HEK293 (cell line): Measurements from ENCODE around the gene KCNMA1.

Experiments used
- CTCF ChIA-PET: fragments of 350-600 bp; formaldehyde crosslinking; extraction: SDS; loops from one replicate; lab custom pipeline; 2021; ENCODE audit warnings: antibody characterized with exemption; lab: Yijun Ruan, JAX
- POLR2A ChIA-PET: fragments of 300-600 bp; formaldehyde crosslinking; extraction: SDS; loops from one replicate; lab custom pipeline; 2020; ENCODE audit warnings: antibody characterized with exemption, inconsistent platforms; lab: Yijun Ruan, JAX
- H3K27ac ChIP-seq: fragments of 200-500 bp; sonication (Bioruptor generic); 2 replicates; pipeline ENCODE4 v1.5.1; 2014; ENCODE audit warnings: low read depth, low read length, control low read depth, inconsistent platforms; ENCODE audit errors: extremely low read depth
- H3K36me3 ChIP-seq, 2 experiments: fragments of 200-500 bp in 1 of 2; sonication (Bioruptor generic) in 1 of 2; 1 replicate in 1 of 2; 2 replicates in 1 of 2; pipeline ENCODE4 v1.5.1; 2014 to 2017; ENCODE audit warnings: inconsistent platforms in 2 of 2, low read length in 2 of 2; ENCODE audit not compliant: control insufficient read depth in 2 of 2, insufficient read depth in 1 of 2
- H3K4me1 ChIP-seq: fragments of 200-500 bp; sonication (Bioruptor generic); 2 replicates; pipeline ENCODE4 v1.5.1; 2014; ENCODE audit warnings: mild to moderate bottlenecking, low read length, inconsistent platforms; ENCODE audit not compliant: control insufficient read depth, insufficient read depth
- H3K4me3 ChIP-seq: 2 replicates; pipeline ENCODE4 v1.5.1; 2011; ENCODE audit warnings: low read depth, mild to moderate bottlenecking, control low read depth, low read length, moderate library complexity
- H3K9me3 ChIP-seq: fragments of 200-500 bp; sonication (Bioruptor generic); 2 replicates; pipeline ENCODE4 v1.5.1; 2014; ENCODE audit warnings: low read depth, low read length, inconsistent platforms; ENCODE audit not compliant: control insufficient read depth, insufficient read depth
- KLF9 ChIP-seq: fragments of 450-650 bp; formaldehyde crosslinking; IDR thresholded peaks from 2 replicates; pipeline ENCODE4 v1.5.1; 2016; ENCODE audit warnings: missing biosample characterization, missing genetic modification characterization, low read depth
- OSR2 ChIP-seq: fragments of 450-650 bp; formaldehyde crosslinking; IDR thresholded peaks from 2 replicates; pipeline ENCODE4 v1.5.1; 2016; ENCODE audit warnings: missing biosample characterization, missing genetic modification characterization
- ZBTB20 ChIP-seq: fragments of 450-650 bp; formaldehyde crosslinking; IDR thresholded peaks from 2 replicates; pipeline ENCODE4 v1.5.1; 2016; ENCODE audit warnings: missing biosample characterization, missing genetic modification characterization
- ZNF121 ChIP-seq: fragments of 450-650 bp; formaldehyde crosslinking; IDR thresholded peaks from 2 replicates; pipeline ENCODE4 v1.5.1; 2016; ENCODE audit warnings: missing biosample characterization, missing genetic modification characterization
- ZNF23 ChIP-seq: fragments of 450-650 bp; formaldehyde crosslinking; IDR thresholded peaks from 2 replicates; pipeline ENCODE4 v1.5.1; 2016; ENCODE audit warnings: missing biosample characterization, missing genetic modification characterization, borderline replicate concordance
- ZNF311 ChIP-seq: fragments of 450-650 bp; formaldehyde crosslinking; IDR thresholded peaks from 2 replicates; pipeline ENCODE4 v1.5.1; 2017; ENCODE audit warnings: missing biosample characterization, missing genetic modification characterization, borderline replicate concordance
- ZNF335 ChIP-seq: fragments of 450-650 bp; formaldehyde crosslinking; conservative IDR thresholded peaks from 2 replicates; pipeline ENCODE4 v1.5.1; 2016; ENCODE audit warnings: missing biosample characterization, missing genetic modification characterization
- ZNF366 ChIP-seq: fragments of 450-650 bp; formaldehyde crosslinking; conservative IDR thresholded peaks from 2 replicates; pipeline ENCODE4 v1.5.1; 2016; ENCODE audit warnings: missing biosample characterization, missing genetic modification characterization
- ZNF433 ChIP-seq: fragments of 450-650 bp; formaldehyde crosslinking; IDR thresholded peaks from 2 replicates; pipeline ENCODE4 v1.5.1; 2016; ENCODE audit warnings: missing biosample characterization, missing genetic modification characterization, low read depth
- TF ChIP-seq, protein P1 (sequence below): fragments of 450-650 bp; formaldehyde crosslinking; IDR thresholded peaks from 2 replicates; pipeline ENCODE4 v1.5.1; 2016; ENCODE audit warnings: missing biosample characterization, missing genetic modification characterization
- TF ChIP-seq, protein P2 (sequence below): fragments of 450-650 bp; formaldehyde crosslinking; conservative IDR thresholded peaks from 2 replicates; pipeline ENCODE4 v1.5.1; 2016; ENCODE audit warnings: low read depth, missing biosample characterization, missing genetic modification characterization

KCNMA1 gene

GRCh38 chr10:77082601-77083252, 554.9 kb downstream of the KCNMA1 start (continued):
- TF ChIP-seq, protein P1, sequence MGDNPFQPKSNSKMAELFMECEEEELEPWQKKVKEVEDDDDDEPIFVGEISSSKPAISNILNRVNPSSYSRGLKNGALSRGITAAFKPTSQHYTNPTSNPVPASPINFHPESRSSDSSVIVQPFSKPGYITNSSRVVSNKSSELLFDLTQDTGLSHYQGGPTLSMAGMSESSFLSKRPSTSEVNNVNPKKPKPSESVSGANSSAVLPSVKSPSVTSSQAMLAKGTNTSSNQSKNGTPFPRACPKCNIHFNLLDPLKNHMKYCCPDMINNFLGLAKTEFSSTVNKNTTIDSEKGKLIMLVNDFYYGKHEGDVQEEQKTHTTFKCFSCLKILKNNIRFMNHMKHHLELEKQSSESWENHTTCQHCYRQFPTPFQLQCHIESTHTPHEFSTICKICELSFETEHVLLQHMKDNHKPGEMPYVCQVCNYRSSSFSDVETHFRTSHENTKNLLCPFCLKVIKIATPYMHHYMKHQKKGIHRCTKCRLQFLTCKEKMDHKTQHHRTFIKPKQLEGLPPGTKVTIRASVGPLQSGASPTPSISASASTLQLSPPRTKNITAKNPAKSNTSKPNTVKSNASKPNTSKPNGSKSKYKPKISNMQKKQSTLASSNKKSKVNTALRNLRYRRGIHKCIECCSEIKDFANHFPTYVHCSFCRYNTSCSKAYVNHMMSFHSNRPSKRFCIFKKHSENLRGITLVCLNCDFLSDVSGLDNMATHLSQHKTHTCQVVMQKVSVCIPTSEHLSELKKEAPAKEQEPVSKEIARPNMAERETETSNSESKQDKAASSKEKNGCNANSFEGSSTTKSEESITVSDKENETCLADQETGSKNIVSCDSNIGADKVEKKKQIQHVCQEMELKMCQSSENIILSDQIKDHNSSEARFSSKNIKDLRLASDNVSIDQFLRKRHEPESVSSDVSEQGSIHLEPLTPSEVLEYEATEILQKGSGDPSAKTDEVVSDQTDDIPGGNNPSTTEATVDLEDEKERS (tag by site-specific recombination): no peak
- TF ChIP-seq ZNF366 (tag by site-specific recombination): no peak

DNA sequence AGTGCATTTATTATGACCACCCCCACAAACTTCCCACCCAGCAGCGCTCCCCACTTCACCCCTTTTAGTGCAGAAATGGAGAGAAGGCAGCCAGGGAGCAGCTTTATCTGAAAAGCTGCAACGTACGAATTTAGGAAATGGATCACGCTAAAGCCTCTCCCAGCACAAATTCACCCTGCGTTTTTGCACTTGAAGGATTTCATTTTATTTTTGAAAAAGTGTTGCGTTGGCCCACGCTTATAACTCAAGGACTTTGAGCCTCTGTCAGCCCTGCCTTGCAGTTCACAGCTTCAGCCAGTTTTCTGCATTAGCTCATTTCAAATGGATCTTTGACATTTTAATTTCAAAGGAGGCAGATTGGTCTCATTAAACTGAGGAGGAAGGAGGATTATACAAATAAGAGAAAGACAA, 556.1 kb downstream of the KCNMA1 start:
- Histone ChIP-seq H3K36me3 (no peaks in the 10 kb centered on the region), H3K27ac (no peak overlapping the region), H3K4me3 (no peak overlapping the region), H3K9me3 (no peaks in the 10 kb centered on the region), H3K4me1 (no peaks in the 10 kb centered on the region)
- CTCF ChIA-PET: interaction anchor here (1.3 kb wide), 1 partner anchor 30 kb away, joined by 3 read pairs; no protein-coding TSS in a partner anchor
- POLR2A ChIA-PET: no interaction called here
- TF ChIP-seq ZNF335 (tag by site-specific recombination) (no peak), ZNF433 (tag by site-specific recombination) (no peak), KLF9 (no peak)
- TF ChIP-seq, protein P2, sequence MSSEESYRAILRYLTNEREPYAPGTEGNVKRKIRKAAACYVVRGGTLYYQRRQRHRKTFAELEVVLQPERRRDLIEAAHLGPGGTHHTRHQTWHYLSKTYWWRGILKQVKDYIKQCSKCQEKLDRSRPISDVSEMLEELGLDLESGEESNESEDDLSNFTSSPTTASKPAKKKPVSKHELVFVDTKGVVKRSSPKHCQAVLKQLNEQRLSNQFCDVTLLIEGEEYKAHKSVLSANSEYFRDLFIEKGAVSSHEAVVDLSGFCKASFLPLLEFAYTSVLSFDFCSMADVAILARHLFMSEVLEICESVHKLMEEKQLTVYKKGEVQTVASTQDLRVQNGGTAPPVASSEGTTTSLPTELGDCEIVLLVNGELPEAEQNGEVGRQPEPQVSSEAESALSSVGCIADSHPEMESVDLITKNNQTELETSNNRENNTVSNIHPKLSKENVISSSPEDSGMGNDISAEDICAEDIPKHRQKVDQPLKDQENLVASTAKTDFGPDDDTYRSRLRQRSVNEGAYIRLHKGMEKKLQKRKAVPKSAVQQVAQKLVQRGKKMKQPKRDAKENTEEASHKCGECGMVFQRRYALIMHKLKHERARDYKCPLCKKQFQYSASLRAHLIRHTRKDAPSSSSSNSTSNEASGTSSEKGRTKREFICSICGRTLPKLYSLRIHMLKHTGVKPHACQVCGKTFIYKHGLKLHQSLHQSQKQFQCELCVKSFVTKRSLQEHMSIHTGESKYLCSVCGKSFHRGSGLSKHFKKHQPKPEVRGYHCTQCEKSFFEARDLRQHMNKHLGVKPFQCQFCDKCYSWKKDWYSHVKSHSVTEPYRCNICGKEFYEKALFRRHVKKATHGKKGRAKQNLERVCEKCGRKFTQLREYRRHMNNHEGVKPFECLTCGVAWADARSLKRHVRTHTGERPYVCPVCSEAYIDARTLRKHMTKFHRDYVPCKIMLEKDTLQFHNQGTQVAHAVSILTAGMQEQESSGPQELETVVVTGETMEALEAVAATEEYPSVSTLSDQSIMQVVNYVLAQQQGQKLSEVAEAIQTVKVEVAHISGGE (tag by site-specific recombination): no peak

DNA sequence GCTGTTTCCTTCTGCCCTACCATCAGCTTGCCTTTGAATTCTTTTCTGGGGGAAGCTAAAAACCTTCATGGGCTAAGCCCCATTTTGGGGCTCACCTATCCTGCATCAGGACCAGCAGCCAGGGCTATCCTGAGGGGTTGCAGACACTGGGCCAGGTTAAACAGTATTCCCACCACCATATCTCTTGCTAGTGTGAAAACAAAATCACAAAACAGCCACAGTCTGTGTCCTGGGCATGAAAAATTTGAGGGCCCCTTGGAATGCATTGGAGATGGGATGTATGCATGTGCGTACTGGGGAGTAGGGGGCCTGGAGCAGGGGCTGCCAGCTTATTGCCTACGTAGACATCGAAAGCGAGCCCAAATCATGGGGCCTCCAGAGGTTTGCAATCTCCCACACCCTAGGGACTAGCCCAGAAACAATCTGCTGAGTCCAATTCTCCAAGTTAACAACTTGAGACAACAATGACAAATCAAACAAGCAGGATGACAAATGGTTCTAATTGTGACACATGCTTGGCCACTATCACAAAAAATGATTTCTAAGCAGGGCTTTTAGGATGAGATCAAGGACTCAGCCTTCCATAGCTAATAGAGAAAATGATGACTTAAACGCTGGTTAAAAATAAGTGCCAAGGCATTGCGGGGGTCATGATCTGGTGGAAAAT, 557.1 kb downstream of the KCNMA1 start:
- Histone ChIP-seq H3K4me1 (no peaks in the 10 kb centered on the region), H3K36me3 (no peaks in the 10 kb centered on the region), H3K27ac (no peak overlapping the region), H3K4me3 (no peak overlapping the region), H3K9me3 (no peaks in the 10 kb centered on the region)
- TF ChIP-seq ZNF121 (tag by site-specific recombination): no peak
- no peak for TF ChIP-seq ZNF23
- no peak for TF ChIP-seq ZNF311
- TF ChIP-seq ZBTB20 (tag by site-specific recombination): no peak
- TF ChIP-seq OSR2 (tag by site-specific recombination): no peak
- POLR2A ChIA-PET: no interaction called here
- CTCF ChIA-PET: interaction anchor here (0.8 to 0.9 kb wide), 2 partner anchors 30 to 96 kb away, joined by 3 read pairs; no protein-coding TSS in a partner anchor
